ENCODE data around the gene KRTAP7-1.
A peak's percentile ranks its signal among the peaks of the same experiment; 100 is the strongest.

KRTAP7-1 gene, protein sequence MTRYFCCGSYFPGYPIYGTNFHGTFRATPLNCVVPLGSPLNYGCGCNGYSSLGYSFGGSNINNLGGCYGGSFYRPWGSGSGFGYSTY

GRCh38 chr21:30829659-30830058 is at the start of gene KRTAP7-1:
Gene KRTAP7-1 (minus strand): TSS chr21:30829759. CDS start chr21:30829698, 61 bp downstream.
- no peak for DNase-seq

DNA sequence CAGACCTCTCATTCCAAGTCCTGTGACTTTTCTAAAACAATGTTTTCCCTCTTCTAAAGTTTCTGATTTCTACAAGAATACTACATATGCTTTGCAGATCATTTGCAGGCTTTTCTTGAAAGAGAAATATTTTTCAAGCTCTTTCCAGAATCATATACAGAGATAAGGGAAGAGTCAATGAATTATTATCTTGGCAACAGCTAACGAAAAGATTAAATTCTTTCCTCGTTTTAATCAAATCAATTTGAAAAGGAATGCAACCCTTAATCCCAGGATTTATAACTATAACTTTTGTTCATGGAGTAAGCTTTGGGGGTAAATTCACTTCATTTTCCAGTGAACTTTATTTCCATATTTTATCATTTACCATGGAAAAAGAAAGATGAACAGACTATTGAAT is 45.0 kb upstream of the KRTAP7-1 start:
- no peak for DNase-seq

DNA sequence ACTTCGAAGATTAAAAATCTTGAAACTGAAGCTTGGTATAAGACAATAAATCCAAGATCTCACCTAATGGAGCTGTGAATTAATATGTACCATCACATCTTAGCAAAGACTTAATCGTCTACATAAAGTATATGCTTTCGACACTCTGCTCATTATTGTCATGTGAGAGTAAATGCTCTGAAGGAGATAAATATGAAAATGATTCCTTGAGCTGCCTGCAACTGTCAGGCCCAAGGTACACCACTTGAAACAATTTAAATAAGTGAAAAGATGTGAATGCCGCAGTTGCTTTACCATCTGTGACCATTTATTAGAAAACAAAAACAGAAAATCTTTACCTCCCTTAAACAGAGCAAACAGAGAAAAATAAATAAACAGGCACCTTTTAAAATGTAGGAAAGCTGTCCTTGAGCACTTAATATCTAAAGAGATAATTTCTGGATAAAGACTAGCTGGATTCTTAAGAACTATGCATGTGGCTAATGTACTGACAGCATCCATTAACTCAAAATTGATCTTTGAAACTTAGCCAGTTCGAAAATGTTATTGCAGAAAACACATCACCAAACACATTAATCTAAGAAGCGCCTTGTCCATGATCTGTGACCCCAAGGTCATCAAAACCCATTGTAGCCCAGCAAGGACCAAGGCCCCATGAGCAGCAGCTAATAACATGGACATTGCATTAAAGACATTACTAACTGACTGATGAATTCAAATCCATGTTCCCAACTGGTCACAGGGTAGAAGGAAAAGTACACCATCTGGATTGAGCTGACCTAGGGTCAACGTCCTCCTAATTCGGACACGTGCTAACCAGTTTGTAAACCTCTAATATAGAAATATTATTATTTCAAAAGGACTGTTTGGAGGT is 18.3 kb upstream of the KRTAP7-1 start:
- no peak for DNase-seq

DNA sequence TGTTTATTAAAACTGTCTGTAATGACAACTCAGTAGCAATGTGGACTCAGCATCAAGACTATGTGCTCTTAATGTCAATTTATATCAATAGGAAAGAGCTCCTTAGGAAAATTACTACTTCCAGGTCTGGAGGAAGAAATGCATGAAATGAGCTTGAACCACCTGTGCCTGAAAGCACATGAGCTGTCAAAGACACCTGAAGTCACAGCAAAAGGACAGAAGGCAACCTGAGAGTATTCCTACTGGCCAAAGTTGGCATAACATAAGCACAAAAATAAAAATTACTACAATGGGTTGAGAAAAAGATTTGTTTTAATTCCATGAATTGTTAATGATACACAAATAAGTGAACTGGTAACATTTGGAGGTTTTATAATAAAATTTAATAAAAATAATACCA is 13.4 kb upstream of the KRTAP7-1 start:
- no peak for DNase-seq

- no peak for DNase-seq
Measured at GRCh38 chr21:30839304-30839703, 9.7 kb upstream of the KRTAP7-1 start.

GRCh38 chr21:30838536-30838935 is 9.0 kb upstream of the KRTAP7-1 start:
- no peak for DNase-seq

- peak; percentile 4 to 52 for DNase-seq
Measured at GRCh38 chr21:30831194-30831765, 1.7 kb upstream of the KRTAP7-1 start.

GRCh38 chr21:30818837-30819610 is 10.5 kb downstream of the KRTAP7-1 start:
- DNase-seq = no peak

DNA sequence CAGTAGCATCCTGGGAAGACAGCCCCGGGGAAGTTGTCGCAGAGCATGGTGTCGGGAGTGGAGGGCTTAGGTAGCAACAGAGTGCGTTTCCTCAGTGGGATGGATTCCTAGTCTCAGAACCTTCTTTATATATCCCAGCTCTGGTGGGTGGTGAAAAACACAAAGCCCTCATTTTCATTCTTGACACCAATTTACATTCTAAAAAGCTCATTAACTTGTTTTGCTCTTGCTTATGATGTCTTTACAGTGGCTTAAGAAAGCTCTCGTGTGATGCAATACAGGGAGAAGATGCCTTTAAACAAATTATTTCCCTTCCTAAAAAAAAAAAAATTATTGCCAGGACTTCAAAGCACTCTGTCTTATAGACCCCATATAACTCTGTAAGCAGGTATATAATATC is 16.4 kb downstream of the KRTAP7-1 start, which contains the start of gene KRTAP8-1:
Gene KRTAP8-1, minus strand, starts transcription at position 101 of the 400 bp plus-strand sequence. Its CDS starts 54 bp downstream, at position 47.
- DNase-seq = no peak

- DNase-seq = no peak
Measured at GRCh38 chr21:30800605-30801004, 29.0 kb downstream of the KRTAP7-1 start.

DNA sequence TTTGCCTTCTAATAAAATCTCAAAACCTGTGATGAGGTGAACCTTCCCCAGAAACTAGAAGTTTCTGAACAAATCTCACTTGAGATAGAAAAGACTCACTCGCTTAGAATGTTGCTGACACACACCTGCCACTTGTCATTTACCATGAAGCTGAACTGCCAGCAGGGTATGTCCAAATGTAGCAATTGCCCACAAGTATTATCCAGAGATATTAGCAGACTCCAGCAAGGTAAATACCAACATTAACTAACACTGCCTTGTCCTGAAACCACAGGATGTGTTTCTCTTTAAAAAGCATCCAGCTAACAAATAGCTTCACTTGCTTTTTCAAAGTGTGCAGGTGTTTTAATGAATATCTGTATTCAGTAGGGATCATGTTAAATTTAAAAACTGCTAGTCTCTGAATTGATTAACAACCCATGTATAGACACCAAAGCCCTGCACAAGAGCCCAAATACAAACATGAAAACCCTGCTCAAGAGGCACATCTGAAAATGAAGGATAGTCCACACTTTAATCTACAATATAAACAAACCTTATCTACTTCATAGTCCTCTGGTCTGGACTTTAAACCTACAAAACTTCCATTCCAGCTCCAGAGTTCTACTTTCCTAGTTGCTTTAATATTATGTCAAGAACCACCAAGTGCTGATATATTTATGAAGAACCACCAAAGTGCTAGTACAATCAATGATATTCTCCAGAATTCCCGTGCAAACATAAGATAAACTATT is 35.8 kb downstream of the KRTAP7-1 start:
- DNase-seq = no peak

GRCh38 chr21:30779249-30779648 is 50.3 kb downstream of the KRTAP7-1 start:
- DNase-seq = no peak
